ENCODE data around the gene CCNE1. TPM values are rescaled to one million over a fixed set of nuclear protein-coding genes. Genes with fewer than 3 reads are reported as not detected.

Gene CCNE1
- total RNA-seq, 1 experiment from 2014 or later = 40.2 TPM

- Mint-ChIP-seq H3K36me3 (ENCODE audit: insufficient read depth in 1 of 3, low read depth in 3 of 3) (no peaks in the 10 kb centered on the region), H3K4me1 (peaks cover 11 to 15% of the 10 kb centered on the region in 2 experiments), H3K4me3 (no peak overlapping the region), H3K27ac (no peak overlapping the region), H3K9me3 (no peaks in the 10 kb centered on the region; a peak in 1 of 5 replicates), H3K27me3 (ENCODE audit: low read depth) (peaks cover 2% of the 10 kb centered on the region; the same call in 1 of the 2 replicates)
- H3K14ac ChIP-seq (ENCODE audit: insufficient read depth, low read length) = no peak overlapping the region
- H3K4me2 ChIP-seq (ENCODE audit: insufficient read depth, insufficient read length, low read length) = no peak overlapping the region
- no peak for DNase-seq
- no peaks in the 10 kb centered on the region for H3K23me2 ChIP-seq (ENCODE audit: insufficient read length, low read depth, low read length, poor library complexity, severe bottlenecking)
- H3K79me2 ChIP-seq (ENCODE audit: insufficient read depth, low read length) = no peaks in the 10 kb centered on the region
- no peak overlapping the region for H2AFZ ChIP-seq (ENCODE audit: low read length)
- no peak overlapping the region for H2BK12ac ChIP-seq (ENCODE audit: insufficient read length, low read depth, low read length)
- no peak overlapping the region for H3K27ac ChIP-seq (ENCODE audit: insufficient read length, low read depth, low read length)
- no peak overlapping the region for H4K5ac ChIP-seq (ENCODE audit: insufficient read length, low read depth, low read length)
- TF ChIP-seq, protein P1, sequence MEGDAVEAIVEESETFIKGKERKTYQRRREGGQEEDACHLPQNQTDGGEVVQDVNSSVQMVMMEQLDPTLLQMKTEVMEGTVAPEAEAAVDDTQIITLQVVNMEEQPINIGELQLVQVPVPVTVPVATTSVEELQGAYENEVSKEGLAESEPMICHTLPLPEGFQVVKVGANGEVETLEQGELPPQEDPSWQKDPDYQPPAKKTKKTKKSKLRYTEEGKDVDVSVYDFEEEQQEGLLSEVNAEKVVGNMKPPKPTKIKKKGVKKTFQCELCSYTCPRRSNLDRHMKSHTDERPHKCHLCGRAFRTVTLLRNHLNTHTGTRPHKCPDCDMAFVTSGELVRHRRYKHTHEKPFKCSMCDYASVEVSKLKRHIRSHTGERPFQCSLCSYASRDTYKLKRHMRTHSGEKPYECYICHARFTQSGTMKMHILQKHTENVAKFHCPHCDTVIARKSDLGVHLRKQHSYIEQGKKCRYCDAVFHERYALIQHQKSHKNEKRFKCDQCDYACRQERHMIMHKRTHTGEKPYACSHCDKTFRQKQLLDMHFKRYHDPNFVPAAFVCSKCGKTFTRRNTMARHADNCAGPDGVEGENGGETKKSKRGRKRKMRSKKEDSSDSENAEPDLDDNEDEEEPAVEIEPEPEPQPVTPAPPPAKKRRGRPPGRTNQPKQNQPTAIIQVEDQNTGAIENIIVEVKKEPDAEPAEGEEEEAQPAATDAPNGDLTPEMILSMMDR (conservative IDR thresholded peaks at IDR 0.05) = no peak
- no peak overlapping the region for H3K18ac ChIP-seq (ENCODE audit: insufficient read length, low read depth, low read length)
- no peak overlapping the region for H3T11ph ChIP-seq (ENCODE audit: low read length)
- H2BK15ac ChIP-seq (ENCODE audit: low read depth, low read length) = no peak overlapping the region
- H3K4me1 ChIP-seq (ENCODE audit: insufficient read depth, low read length) = no peaks in the 10 kb centered on the region
- no peak overlapping the region for H3K4ac ChIP-seq (ENCODE audit: low read depth, low read length)
- no peaks in the 10 kb centered on the region for H3K79me1 ChIP-seq (ENCODE audit: insufficient read depth, low read depth, low read length, poor library complexity, severe bottlenecking)
- no peak overlapping the region for H3K56ac ChIP-seq (ENCODE audit: insufficient read length, low read depth, low read length)
- no peaks in the 10 kb centered on the region for H4K20me1 ChIP-seq (ENCODE audit: control insufficient read depth, insufficient read depth, insufficient read length)
- H3K23ac ChIP-seq (ENCODE audit: insufficient read length, low read depth, low read length) = no peak overlapping the region
- H3K27me3 ChIP-seq (ENCODE audit: insufficient read depth, low read length) = no peaks in the 10 kb centered on the region
- no peak overlapping the region for H3K9ac ChIP-seq (ENCODE audit: extremely low read depth, insufficient read length, low read length)
- no peaks in the 10 kb centered on the region for H3K9me3 ChIP-seq (ENCODE audit: control insufficient read depth, low read depth, low read length)
- no peak overlapping the region for H2AK5ac ChIP-seq (ENCODE audit: insufficient read length, low read length)
- H2BK20ac ChIP-seq (ENCODE audit: low read depth, low read length, poor library complexity, severe bottlenecking) = no peak overlapping the region
- no peak overlapping the region for H2BK5ac ChIP-seq (ENCODE audit: insufficient read length, low read length)
- no CpG with 5 or more reads among the region's 6 CpGs for WGBS (ENCODE audit: extremely low coverage, insufficient read length, low lambda C conversion rate)
- no peak overlapping the region for H4K8ac ChIP-seq (replicated peaks; ENCODE audit: insufficient read length, low read depth, low read length)
- no peak overlapping the region for H2BK120ac ChIP-seq (ENCODE audit: low read depth, low read length, poor library complexity, severe bottlenecking)
- no peak overlapping the region for H4K91ac ChIP-seq (ENCODE audit: insufficient read length, low read depth, low read length)
Measured at GRCh38 chr19:29777781-29778309, 33.9 kb upstream of the CCNE1 start.

Measured in H9 (cell line).